Measurements from ENCODE around the gene TUSC2.

The TUSC2 gene

GRCh38 chr3:50333744-50334328 is 5.8 kb upstream of the TUSC2 start:
- Histone ChIP-seq H3K27me3 (ENCODE audit: control insufficient read depth, insufficient read depth, low read length) (peaks cover 4% of the 10 kb centered on the region), H3K9ac (ENCODE audit: low read depth, low read length) (no peak overlapping the region), H3K27ac (ENCODE audit: low read depth, low read length) (no peak overlapping the region), H3K36me3 (ENCODE audit: control insufficient read depth, insufficient read depth, low read length) (peaks cover 37% of the 10 kb centered on the region), H3K4me3 (ENCODE audit: low read depth, low read length) (no peak overlapping the region), H3K4me1 (ENCODE audit: control insufficient read depth, insufficient read depth, low read length) (no peaks in the 10 kb centered on the region), H3K9me3 (ENCODE audit: control insufficient read depth, insufficient read depth, low read length) (no peaks in the 10 kb centered on the region)

GRCh38 chr3:50331364-50331907 is 3.4 kb upstream of the TUSC2 start:
- Histone ChIP-seq H3K9me3 (ENCODE audit: control insufficient read depth, insufficient read depth, low read length) (no peaks in the 10 kb centered on the region), H3K36me3 (ENCODE audit: control insufficient read depth, insufficient read depth, low read length) (peaks cover 37% of the 10 kb centered on the region), H3K27me3 (ENCODE audit: control insufficient read depth, insufficient read depth, low read length) (no peaks in the 10 kb centered on the region), H3K27ac (ENCODE audit: low read depth, low read length) (no peak overlapping the region), H3K4me3 (ENCODE audit: low read depth, low read length) (no peak overlapping the region), H3K9ac (ENCODE audit: low read depth, low read length) (no peak overlapping the region), H3K4me1 (ENCODE audit: control insufficient read depth, insufficient read depth, low read length) (0 out of 2 replicates have a peak, but pooled peaks cover 2% of the 10 kb centered on the region)

GRCh38 chr3:50330330-50330729 is 2.3 kb upstream of the TUSC2 start:
- Histone ChIP-seq H3K4me3 (ENCODE audit: low read depth, low read length) (no peak overlapping the region), H3K27me3 (ENCODE audit: control insufficient read depth, insufficient read depth, low read length) (no peaks in the 10 kb centered on the region), H3K9me3 (ENCODE audit: control insufficient read depth, insufficient read depth, low read length) (no peaks in the 10 kb centered on the region), H3K9ac (ENCODE audit: low read depth, low read length) (no peak overlapping the region), H3K4me1 (ENCODE audit: control insufficient read depth, insufficient read depth, low read length) (0 out of 2 replicates have a peak, but pooled peaks cover 2% of the 10 kb centered on the region), H3K36me3 (ENCODE audit: control insufficient read depth, insufficient read depth, low read length) (peaks cover 48% of the 10 kb centered on the region), H3K27ac (ENCODE audit: low read depth, low read length) (no peak overlapping the region)

GRCh38 chr3:50327129-50327528 is 894 bp downstream of the TUSC2 start:
- Histone ChIP-seq H3K4me3 (ENCODE audit: low read depth, low read length) (peak overlapping the region; percentile 88), H3K9me3 (ENCODE audit: control insufficient read depth, insufficient read depth, low read length) (no peaks in the 10 kb centered on the region), H3K27ac (ENCODE audit: low read depth, low read length) (no peak overlapping the region), H3K27me3 (ENCODE audit: control insufficient read depth, insufficient read depth, low read length) (no peaks in the 10 kb centered on the region), H3K9ac (ENCODE audit: low read depth, low read length) (no peak overlapping the region), H3K4me1 (ENCODE audit: control insufficient read depth, insufficient read depth, low read length) (peaks cover 10% of the 10 kb centered on the region), H3K36me3 (ENCODE audit: control insufficient read depth, insufficient read depth, low read length) (peaks cover 40% of the 10 kb centered on the region)

- Histone ChIP-seq H3K27ac (ENCODE audit: low read depth, low read length) (no peak overlapping the region), H3K36me3 (ENCODE audit: control insufficient read depth, insufficient read depth, low read length) (peaks cover 31% of the 10 kb centered on the region), H3K4me1 (ENCODE audit: control insufficient read depth, insufficient read depth, low read length) (peaks cover 10% of the 10 kb centered on the region), H3K4me3 (ENCODE audit: low read depth, low read length) (no peak overlapping the region), H3K9me3 (ENCODE audit: control insufficient read depth, insufficient read depth, low read length) (no peaks in the 10 kb centered on the region), H3K27me3 (ENCODE audit: control insufficient read depth, insufficient read depth, low read length) (no peaks in the 10 kb centered on the region), H3K9ac (ENCODE audit: low read depth, low read length) (no peak overlapping the region)
These were observed 1.9 kb downstream of the TUSC2 start for GRCh38 chr3:50326182-50326541.

GRCh38 chr3:50325497-50326181 is 2.4 kb downstream of the TUSC2 start:
- no peak overlapping the region for H3K27ac ChIP-seq (ENCODE audit: low read depth, low read length)

GRCh38 chr3:50325113-50325480 is 2.9 kb downstream of the TUSC2 start:
- no peaks in the 10 kb centered on the region for H3K27me3 ChIP-seq (ENCODE audit: control insufficient read depth, insufficient read depth, low read length)
- H3K4me1 ChIP-seq (ENCODE audit: control insufficient read depth, insufficient read depth, low read length) = peaks cover 17% of the 10 kb centered on the region
- no peak overlapping the region for H3K4me3 ChIP-seq (ENCODE audit: low read depth, low read length)
- H3K27ac ChIP-seq (ENCODE audit: low read depth, low read length) = no peak overlapping the region
- H3K9ac ChIP-seq (ENCODE audit: low read depth, low read length) = no peak overlapping the region
- H3K36me3 ChIP-seq (ENCODE audit: control insufficient read depth, insufficient read depth, low read length) = peaks cover 22% of the 10 kb centered on the region
- no peaks in the 10 kb centered on the region for H3K9me3 ChIP-seq (ENCODE audit: control insufficient read depth, insufficient read depth, low read length)

More at GRCh38 chr3:50325497-50326181, 2.4 kb downstream of the TUSC2 start:
- Histone ChIP-seq H3K4me3 (ENCODE audit: low read depth, low read length) (no peak overlapping the region), H3K36me3 (ENCODE audit: control insufficient read depth, insufficient read depth, low read length) (peaks cover 26% of the 10 kb centered on the region), H3K9ac (ENCODE audit: low read depth, low read length) (no peak overlapping the region), H3K4me1 (ENCODE audit: control insufficient read depth, insufficient read depth, low read length) (peaks cover 12% of the 10 kb centered on the region), H3K27me3 (ENCODE audit: control insufficient read depth, insufficient read depth, low read length) (no peaks in the 10 kb centered on the region), H3K9me3 (ENCODE audit: control insufficient read depth, insufficient read depth, low read length) (no peaks in the 10 kb centered on the region)

- H3K9ac ChIP-seq (ENCODE audit: low read depth, low read length) = no peak overlapping the region
- H3K27ac ChIP-seq (ENCODE audit: low read depth, low read length) = peak overlapping the region; percentile 9
These were observed 3.5 kb downstream of the TUSC2 start for GRCh38 chr3:50324351-50325112.

GRCh38 chr3:50323614-50324199 is 4.3 kb downstream of the TUSC2 start:
- H3K9ac ChIP-seq (ENCODE audit: low read depth, low read length) = no peak overlapping the region
- no peak overlapping the region for H3K27ac ChIP-seq (ENCODE audit: low read depth, low read length)
- no peaks in the 10 kb centered on the region for H3K9me3 ChIP-seq (ENCODE audit: control insufficient read depth, insufficient read depth, low read length)
- H3K36me3 ChIP-seq (ENCODE audit: control insufficient read depth, insufficient read depth, low read length) = peaks cover 26% of the 10 kb centered on the region
- no peaks in the 10 kb centered on the region for H3K27me3 ChIP-seq (ENCODE audit: control insufficient read depth, insufficient read depth, low read length)
- no peak overlapping the region for H3K4me3 ChIP-seq (ENCODE audit: low read depth, low read length)
- H3K4me1 ChIP-seq (ENCODE audit: control insufficient read depth, insufficient read depth, low read length) = peaks cover 19% of the 10 kb centered on the region

More at GRCh38 chr3:50324351-50325112, 3.5 kb downstream of the TUSC2 start:
- peaks cover 22% of the 10 kb centered on the region for H3K36me3 ChIP-seq (ENCODE audit: control insufficient read depth, insufficient read depth, low read length)
- peaks cover 19% of the 10 kb centered on the region for H3K4me1 ChIP-seq (ENCODE audit: control insufficient read depth, insufficient read depth, low read length)
- no peak overlapping the region for H3K4me3 ChIP-seq (ENCODE audit: low read depth, low read length)
- no peaks in the 10 kb centered on the region for H3K9me3 ChIP-seq (ENCODE audit: control insufficient read depth, insufficient read depth, low read length)
- H3K27me3 ChIP-seq (ENCODE audit: control insufficient read depth, insufficient read depth, low read length) = no peaks in the 10 kb centered on the region

GRCh38 chr3:50323092-50323600 is 4.9 kb downstream of the TUSC2 start:
- Histone ChIP-seq H3K4me3 (ENCODE audit: low read depth, low read length) (peak overlapping the region; percentile 97), H3K4me1 (ENCODE audit: control insufficient read depth, insufficient read depth, low read length) (peaks cover 17% of the 10 kb centered on the region), H3K36me3 (ENCODE audit: control insufficient read depth, insufficient read depth, low read length) (peaks cover 32% of the 10 kb centered on the region), H3K27me3 (ENCODE audit: control insufficient read depth, insufficient read depth, low read length) (no peaks in the 10 kb centered on the region), H3K27ac (ENCODE audit: low read depth, low read length) (no peak overlapping the region), H3K9me3 (ENCODE audit: control insufficient read depth, insufficient read depth, low read length) (no peaks in the 10 kb centered on the region), H3K9ac (ENCODE audit: low read depth, low read length) (no peak overlapping the region)
